IMR-90 (cell line): ENCODE measurements around the gene ARHGAP8. TPM values are rescaled to one million over a fixed set of nuclear protein-coding genes. Genes with fewer than 3 reads are reported as not detected.

Source experiments
- ATAC-seq: fragments of 200-7000 bp; cut with Tn5 transposase; 2 replicates; pipeline ENCODE4 v1.9.1; 2020; ENCODE audit warnings: low read depth, mild to moderate bottlenecking, moderate library complexity
- BruUV-seq: library from RNA; stranded (reverse); fragments of 400-500 nt; replicated peaks from 2 replicates; lab custom pipeline; 2021; lab: Mats Ljungman, UMichigan
- CTCF ChIA-PET: fragments of 300-600 bp; formaldehyde crosslinking; extraction: SDS; loops from one replicate; lab custom pipeline; 2021; ENCODE audit warnings: antibody characterized with exemption; lab: Yijun Ruan, JAX
- POLR2A ChIA-PET: fragments of 300-600 bp; sonication (Branson Sonifier 250); formaldehyde crosslinking; loops from one replicate; lab custom pipeline; 2022; ENCODE audit warnings: antibody characterized with exemption; ENCODE audit not compliant: unreplicated experiment; lab: Charles Lee
- DNase-seq: peaks from one replicate; pipeline ENCODE4 v3.0.0; 2013
- H2AFZ ChIP-seq: replicated peaks from 2 replicates; pipeline ENCODE3; 2013; ENCODE audit warnings: low read length, mild to moderate bottlenecking; ENCODE audit not compliant: poor library complexity
- H2AK5ac ChIP-seq: 2 replicates; pipeline ENCODE4 v1.6.1; 2013; ENCODE audit warnings: low read depth, low read length, inconsistent platforms
- H2AK9ac ChIP-seq: replicated peaks from 2 replicates; pipeline ENCODE3; 2013; ENCODE audit warnings: mild to moderate bottlenecking, low read depth, low read length, moderate library complexity; ENCODE audit not compliant: poor library complexity
- H2BK120ac ChIP-seq: 2 replicates; pipeline ENCODE4 v1.6.1; 2013; ENCODE audit warnings: low read depth, low read length, inconsistent platforms
- H2BK15ac ChIP-seq: 3 replicates; pipeline ENCODE4 v1.6.1; 2013; ENCODE audit warnings: low read depth, low read length, inconsistent platforms
- H2BK20ac ChIP-seq: 2 replicates; pipeline ENCODE4 v1.6.1; 2013; ENCODE audit warnings: low read depth, mild to moderate bottlenecking, inconsistent platforms, low read length, moderate library complexity
- H2BK5ac ChIP-seq: 2 replicates; pipeline ENCODE4 v1.6.1; 2013; ENCODE audit warnings: mild to moderate bottlenecking, low read depth, low read length, inconsistent platforms; ENCODE audit not compliant: poor library complexity, severe bottlenecking
- H3K14ac ChIP-seq: replicated peaks from 2 replicates; pipeline ENCODE4 v1.6.1; 2013; ENCODE audit warnings: low read depth, low read length, inconsistent platforms
- H3K18ac ChIP-seq: 2 replicates; pipeline ENCODE4 v1.6.1; 2013; ENCODE audit warnings: low read depth, low read length, control low read depth
- H3K23ac ChIP-seq: 2 replicates; pipeline ENCODE4 v1.6.1; 2013; ENCODE audit warnings: low read depth, low read length, inconsistent platforms
- H3K27ac ChIP-seq: 2 replicates; pipeline ENCODE4 v1.5.1; 2013; ENCODE audit warnings: mild to moderate bottlenecking, control low read depth, low read length; ENCODE audit not compliant: insufficient read depth
- H3K27me3 ChIP-seq: 2 replicates; pipeline ENCODE4 v1.6.1; 2013; ENCODE audit warnings: low read length; ENCODE audit not compliant: control insufficient read depth, insufficient read depth
- H3K36me3 ChIP-seq: 2 replicates; pipeline ENCODE4 v1.6.1; 2013; ENCODE audit warnings: low read length, mixed read lengths; ENCODE audit not compliant: control insufficient read depth, insufficient read depth
- H3K4ac ChIP-seq: 2 replicates; pipeline ENCODE4 v1.6.1; 2013; ENCODE audit warnings: low read depth, low read length, inconsistent platforms
- H3K4me1 ChIP-seq: 2 replicates; pipeline ENCODE4 v1.6.1; 2013; ENCODE audit warnings: low read length, mixed read lengths; ENCODE audit not compliant: control insufficient read depth, insufficient read depth
- H3K4me2 ChIP-seq: 2 replicates; pipeline ENCODE4 v1.6.1; 2013; ENCODE audit warnings: low read depth, mild to moderate bottlenecking, control low read depth, low read length, moderate library complexity
- H3K4me3 ChIP-seq: 2 replicates; pipeline ENCODE4 v1.5.1; 2013; ENCODE audit warnings: low read depth, mild to moderate bottlenecking, control low read depth, low read length, moderate library complexity; ENCODE audit not compliant: insufficient read depth
- H3K56ac ChIP-seq: 2 replicates; pipeline ENCODE4 v1.6.1; 2013; ENCODE audit warnings: low read length, inconsistent platforms; ENCODE audit not compliant: insufficient read depth; ENCODE audit errors: extremely low read depth
- H3K79me1 ChIP-seq, 2 experiments: 2 replicates each; pipeline ENCODE4 v1.6.1; 2013; ENCODE audit warnings: low read length in 2 of 2, inconsistent platforms in 1 of 2, low read depth in 1 of 2
- H3K9ac ChIP-seq: 2 replicates; pipeline ENCODE4 v1.6.1; 2013; ENCODE audit warnings: low read depth, low read length, control low read depth
- H3K9me1 ChIP-seq: 2 replicates; pipeline ENCODE4 v1.6.1; 2013; ENCODE audit warnings: low read length, inconsistent platforms; ENCODE audit not compliant: insufficient read depth
- H3K9me3 ChIP-seq: 2 replicates; pipeline ENCODE4 v1.6.1; 2013; ENCODE audit warnings: low read length; ENCODE audit not compliant: control insufficient read depth, insufficient read depth
- H4K20me1 ChIP-seq: 2 replicates; pipeline ENCODE4 v1.6.1; 2013; ENCODE audit warnings: low read length, inconsistent platforms; ENCODE audit not compliant: insufficient read depth
- H4K5ac ChIP-seq: 2 replicates; pipeline ENCODE4 v1.6.1; 2013; ENCODE audit warnings: mild to moderate bottlenecking, low read depth, low read length, control low read depth
- H4K8ac ChIP-seq, 2 experiments: 2 replicates each; pipeline ENCODE4 v1.6.1; 2013; ENCODE audit warnings: low read depth in 2 of 2, low read length in 2 of 2, control low read depth in 1 of 2, inconsistent platforms in 1 of 2
- H4K91ac ChIP-seq: 2 replicates; pipeline ENCODE4 v1.6.1; 2013; ENCODE audit warnings: low read depth, low read length, inconsistent platforms; ENCODE audit not compliant: insufficient read depth
- MXI1 ChIP-seq: IDR thresholded peaks from 2 replicates; pipeline ENCODE4 v1.6.1; 2012; ENCODE audit warnings: low read depth, mild to moderate bottlenecking, low read length, moderate library complexity, borderline replicate concordance
- WGBS, 2 experiments: methylation state at CpG; one replicate each; pipeline versions ENCODE4 v1.1.5 to v1.1.7; 2013; ENCODE audit warnings: missing lambda C conversion rate in 2 of 2; ENCODE audit not compliant: insufficient read length in 1 of 2; ENCODE audit errors: extremely low coverage in 2 of 2; 5-methylcytosine and 5-hydroxymethylcytosine counted together
- dilution Hi-C: fragments of 300-500 bp; cut with HindIII; formaldehyde crosslinking; loops from one replicate; pipeline ENCODE4 v1.14.3; 2018; ENCODE audit warnings: low sequenced_read_pairs; ENCODE audit not compliant: unreplicated experiment
- in situ Hi-C: fragments of 300-500 bp; cut with MboI; formaldehyde crosslinking; loops from 3 replicates; pipeline ENCODE4 v1.14.3; 2019; ENCODE audit warnings: low sequenced_read_pairs, inconsistent platforms, mixed read lengths
- intact Hi-C: fragments of 100-400 bp; cut with micrococcal nuclease; formaldehyde crosslinking; loops from 2 replicates; pipeline ENCODE4 v1.10.0; 2022
- polyA plus RNA-seq, 3 experiments: library from polyadenylated mRNA; depleted of rRNA; stranded (reverse); fragments of >200 nt; gene quantifications; 2 replicates each; pipeline ENCODE4 v1.2.3, GENCODE V29; 2012; ENCODE audit warnings: low replicate concordance in 1 of 3
- total RNA-seq: library from RNA; depleted of rRNA; stranded (reverse); fragments of >200 nt; gene quantifications from 2 replicates; pipeline ENCODE4 v1.2.3, GENCODE V29; 2012

ARHGAP8 gene
- total and polyA plus RNA-seq, 2 of the 4 experiments (the other 2 are of a cell fraction) = 0.18 to 0.21 TPM

DNA sequence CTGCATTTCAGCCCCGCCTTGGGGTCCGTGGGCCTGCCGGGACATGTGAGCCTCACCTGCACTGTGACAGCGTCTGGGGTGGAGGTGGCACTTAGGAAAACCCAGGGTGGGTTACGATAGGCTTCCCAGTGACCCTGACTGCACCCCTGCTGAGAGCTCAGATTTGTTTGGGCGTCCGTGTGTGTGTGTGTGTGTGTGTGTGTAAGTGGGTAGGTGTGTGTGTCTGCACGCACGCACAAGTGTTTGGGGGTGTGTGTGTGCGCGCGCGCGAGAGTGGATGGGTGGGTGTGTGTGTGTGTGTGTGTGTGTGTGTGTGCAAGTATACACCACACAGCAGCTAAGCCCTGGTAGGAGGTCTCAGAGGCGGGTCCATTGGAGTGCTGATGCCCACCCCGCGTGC, 12.1 kb upstream of the ARHGAP8 start:
- H3K4me1 ChIP-seq = peaks cover 34% of the 10 kb centered on the region
- no peak overlapping the region for H3K4me2 ChIP-seq
- peak overlapping the region; percentile 78 for H2BK20ac ChIP-seq
- dilution Hi-C loops = no loop called here
- H3K36me3 ChIP-seq = no peaks in the 10 kb centered on the region
- ChIA-PET POLR2A (no interaction called here), CTCF (no interaction called here)
- H4K8ac ChIP-seq = peak overlapping the region in 1 of 2 experiments; percentile 63; a peak in 1 of 4 replicates
- no TSS peak for BruUV-seq
- no peak overlapping the region for H2BK15ac ChIP-seq
- H3K9me1 ChIP-seq = peaks cover 16% of the 10 kb centered on the region
- peak overlapping the region; percentile 62 for H4K91ac ChIP-seq
- intact Hi-C loops = no loop called here
- no peaks in the 10 kb centered on the region for H3K27me3 ChIP-seq
- H4K20me1 ChIP-seq = peaks cover 3% of the 10 kb centered on the region
- peak overlapping the region; percentile 81 for H2BK120ac ChIP-seq
- H3K23ac ChIP-seq = no peak overlapping the region
- ATAC-seq (no peak), DNase-seq (no peak)
- in situ Hi-C loops = no loop called here
- WGBS, 2 experiments = 72% methylated on average over 5 of the region's 17 CpGs; no CpG with 5 or more reads in 1 of the 2 experiments
- peak overlapping the region; percentile 64; the same call in 1 of the 2 replicates for H3K4ac ChIP-seq
- peak overlapping the region; percentile 63; the same call in 1 of the 2 replicates for H3K14ac ChIP-seq
- no peaks in the 10 kb centered on the region for H3K79me1 ChIP-seq
- no peak overlapping the region for H3K9ac ChIP-seq
- H2AK9ac ChIP-seq = peak overlapping the region; percentile 76
- H3K4me3 ChIP-seq = no peak overlapping the region
- H3K9me3 ChIP-seq = no peaks in the 10 kb centered on the region
- peak overlapping the region; percentile 11 for H2AFZ ChIP-seq
- no peak overlapping the region; the same call in 1 of the 2 replicates for H3K27ac ChIP-seq
- H3K18ac ChIP-seq = peak overlapping the region; percentile 33; the same call in 1 of the 2 replicates
- no peak overlapping the region for H2BK5ac ChIP-seq
- no peak overlapping the region for H4K5ac ChIP-seq
- peak overlapping the region; percentile 56 for H2AK5ac ChIP-seq
- H3K56ac ChIP-seq = no peak overlapping the region
- no peak for TF ChIP-seq MXI1
